A172 (cell line): ENCODE measurements around the gene DGKZ. TPM values are rescaled to one million over a fixed set of nuclear protein-coding genes. Genes with fewer than 3 reads are reported as not detected.

ENCODE experiments used
- DNase-seq: peaks from one replicate; pipeline ENCODE4 v3.0.0-alpha.2; 2015; ENCODE audit warnings: low spot score
- total RNA-seq: library from RNA; depleted of rRNA; stranded (reverse); fragments of >200 nt; shearing (Covaris generic); gene quantifications from 2 replicates; pipeline ENCODE4 v1.2.3, GENCODE V29; 2014

Gene DGKZ
- total RNA-seq, 1 experiment from 2014 or later = 89.0 TPM

DNA sequence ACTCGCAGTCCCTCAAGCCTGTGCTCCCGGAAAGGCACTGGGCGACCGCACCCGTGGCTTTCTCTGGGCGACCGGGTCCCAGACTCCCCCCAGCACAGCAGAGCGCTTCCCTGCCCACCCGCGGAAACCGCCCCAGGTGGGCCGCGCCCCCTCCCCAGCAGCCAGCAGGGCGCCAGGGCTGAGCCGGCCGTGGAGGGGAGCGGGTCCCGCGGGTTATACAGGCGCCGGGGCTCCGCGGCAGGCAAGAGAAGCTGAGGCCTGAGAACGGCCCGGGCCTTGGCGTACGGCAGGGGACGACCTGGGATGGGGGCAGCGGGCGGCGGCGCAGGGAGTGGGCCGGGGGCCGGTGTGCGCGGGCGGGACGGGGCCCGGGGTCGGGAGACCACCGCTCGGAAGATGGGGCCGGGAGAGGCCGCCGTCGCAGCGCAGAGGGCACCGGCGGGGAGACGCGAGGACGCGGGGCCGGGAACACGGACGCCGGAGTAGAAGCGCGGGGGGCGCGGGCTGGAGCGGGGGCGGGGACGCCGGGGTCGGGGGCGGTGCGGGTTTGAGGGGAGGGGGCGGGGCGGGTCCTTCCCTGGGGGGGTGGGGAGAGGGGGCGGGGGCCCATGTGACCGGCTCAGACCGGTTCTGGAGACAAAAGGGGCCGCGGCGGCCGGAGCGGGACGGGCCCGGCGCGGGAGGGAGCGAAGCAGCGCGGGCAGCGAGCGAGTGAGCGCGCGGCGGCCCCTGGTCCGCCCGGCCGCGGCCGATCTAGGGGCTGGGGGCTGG lies 34.0 kb downstream of the DGKZ start, which contains the start of gene MDK:
MDK (plus strand) TSS at position 622 of the 771 bp plus-strand sequence. CDS start 389 bp downstream, outside the sequence.
- DNase-seq = no peak

DNA sequence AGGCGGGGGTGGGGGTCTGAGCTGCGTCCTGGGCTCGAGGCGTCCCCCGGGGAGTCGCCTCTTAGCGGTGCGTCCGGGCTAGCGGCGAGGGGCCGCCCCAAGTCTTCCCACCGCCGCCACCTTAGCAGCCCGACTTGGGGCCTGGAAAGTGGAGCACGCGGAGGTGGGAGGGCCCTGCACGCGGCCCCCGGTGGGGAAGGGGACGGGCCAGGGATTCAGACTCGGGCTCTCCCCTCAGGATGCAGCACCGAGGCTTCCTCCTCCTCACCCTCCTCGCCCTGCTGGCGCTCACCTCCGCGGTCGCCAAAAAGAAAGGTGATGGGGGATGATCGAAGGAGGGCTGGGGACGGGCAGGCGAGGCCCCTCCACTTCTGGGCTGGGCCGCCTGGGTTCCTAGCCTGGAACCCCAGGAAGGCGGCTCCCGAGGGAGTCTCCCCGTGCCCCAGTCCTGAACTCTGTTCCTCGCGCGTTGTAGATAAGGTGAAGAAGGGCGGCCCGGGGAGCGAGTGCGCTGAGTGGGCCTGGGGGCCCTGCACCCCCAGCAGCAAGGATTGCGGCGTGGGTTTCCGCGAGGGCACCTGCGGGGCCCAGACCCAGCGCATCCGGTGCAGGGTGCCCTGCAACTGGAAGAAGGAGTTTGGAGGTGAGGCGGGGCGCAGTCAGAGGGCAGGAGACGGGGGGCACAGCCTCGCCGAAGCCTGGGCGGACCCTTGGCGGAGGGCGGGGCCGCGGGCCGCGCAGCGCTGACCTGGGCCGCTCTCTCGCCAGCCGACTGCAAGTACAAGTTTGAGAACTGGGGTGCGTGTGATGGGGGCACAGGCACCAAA lies 34.8 kb downstream of the DGKZ start:
- DNase-seq = no peak

DNA sequence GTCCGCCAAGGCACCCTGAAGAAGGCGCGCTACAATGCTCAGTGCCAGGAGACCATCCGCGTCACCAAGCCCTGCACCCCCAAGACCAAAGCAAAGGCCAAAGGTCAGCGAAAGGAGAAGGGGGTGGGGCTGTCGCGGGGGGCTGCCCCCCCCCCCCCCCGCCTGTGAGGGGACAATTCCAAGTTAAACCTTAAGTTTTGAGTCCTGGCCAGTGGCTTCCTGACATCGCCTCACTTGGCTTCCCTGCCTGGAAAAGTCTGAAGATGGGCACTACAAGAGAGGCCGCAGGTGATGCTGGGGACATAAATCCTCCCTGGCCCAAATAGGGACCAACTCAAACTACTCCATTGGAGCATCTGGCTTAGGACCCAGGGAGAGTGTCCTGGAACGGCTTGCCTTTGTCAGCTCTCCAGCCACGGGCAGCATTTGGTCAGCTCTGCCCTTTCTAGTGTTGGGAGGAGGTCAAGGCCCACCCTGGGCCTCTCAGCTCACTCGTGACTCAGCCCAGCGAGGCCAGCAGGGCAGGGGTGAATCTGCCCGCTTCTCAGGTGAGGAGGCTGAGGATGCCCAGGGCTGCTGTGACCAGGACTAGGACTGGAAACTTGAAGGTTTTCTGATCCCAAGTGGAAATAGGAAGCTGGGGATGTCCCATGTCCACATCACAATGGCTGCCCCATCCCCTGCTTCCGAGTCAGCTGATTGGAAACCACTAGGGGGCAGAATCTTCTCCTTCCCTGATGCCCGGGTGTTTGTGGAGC lies 35.6 kb downstream of the DGKZ start:
- peak; percentile 52 for DNase-seq

DNA sequence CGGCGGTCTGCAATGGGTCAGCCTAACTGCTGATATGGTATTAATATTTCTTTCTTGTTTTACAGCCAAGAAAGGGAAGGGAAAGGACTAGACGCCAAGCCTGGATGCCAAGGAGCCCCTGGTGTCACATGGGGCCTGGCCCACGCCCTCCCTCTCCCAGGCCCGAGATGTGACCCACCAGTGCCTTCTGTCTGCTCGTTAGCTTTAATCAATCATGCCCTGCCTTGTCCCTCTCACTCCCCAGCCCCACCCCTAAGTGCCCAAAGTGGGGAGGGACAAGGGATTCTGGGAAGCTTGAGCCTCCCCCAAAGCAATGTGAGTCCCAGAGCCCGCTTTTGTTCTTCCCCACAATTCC lies 36.1 kb downstream of the DGKZ start:
- no peak for DNase-seq

DNA sequence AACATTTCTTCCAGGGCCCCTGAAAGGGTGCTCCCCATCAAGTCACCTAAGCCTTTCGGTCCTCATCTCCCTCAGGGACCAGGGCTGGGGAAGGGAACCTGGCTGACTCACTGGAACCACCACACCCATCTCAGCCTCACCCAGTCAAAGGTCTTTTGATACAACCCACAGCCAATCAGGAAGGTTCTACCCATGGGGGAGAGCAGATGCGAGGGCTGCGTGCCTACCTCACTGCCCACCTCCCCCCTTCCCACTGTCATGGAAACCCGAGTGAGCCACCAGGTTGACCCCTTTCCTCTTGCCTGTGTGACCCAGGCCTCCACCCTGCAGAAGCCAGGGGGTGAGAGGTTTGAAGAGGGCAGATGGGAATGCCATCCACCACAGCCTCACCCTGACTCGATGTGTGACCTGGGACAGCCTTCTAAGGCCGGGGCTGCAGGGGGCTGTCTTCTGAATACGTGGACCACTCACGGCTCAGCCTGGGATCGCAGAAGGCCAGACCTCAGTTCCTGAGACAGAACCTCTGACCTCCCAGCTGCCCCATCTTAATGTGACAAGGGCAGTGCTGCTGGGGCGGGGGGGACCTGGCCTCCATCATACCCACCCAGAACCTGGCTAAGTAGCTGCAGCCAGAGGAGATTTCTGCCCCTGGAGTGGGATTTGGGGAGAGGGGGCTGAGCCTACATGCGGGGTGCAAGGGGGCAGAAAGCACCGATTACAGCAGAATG lies 36.9 kb downstream of the DGKZ start:
- DNase-seq = peak; percentile 55

DNA sequence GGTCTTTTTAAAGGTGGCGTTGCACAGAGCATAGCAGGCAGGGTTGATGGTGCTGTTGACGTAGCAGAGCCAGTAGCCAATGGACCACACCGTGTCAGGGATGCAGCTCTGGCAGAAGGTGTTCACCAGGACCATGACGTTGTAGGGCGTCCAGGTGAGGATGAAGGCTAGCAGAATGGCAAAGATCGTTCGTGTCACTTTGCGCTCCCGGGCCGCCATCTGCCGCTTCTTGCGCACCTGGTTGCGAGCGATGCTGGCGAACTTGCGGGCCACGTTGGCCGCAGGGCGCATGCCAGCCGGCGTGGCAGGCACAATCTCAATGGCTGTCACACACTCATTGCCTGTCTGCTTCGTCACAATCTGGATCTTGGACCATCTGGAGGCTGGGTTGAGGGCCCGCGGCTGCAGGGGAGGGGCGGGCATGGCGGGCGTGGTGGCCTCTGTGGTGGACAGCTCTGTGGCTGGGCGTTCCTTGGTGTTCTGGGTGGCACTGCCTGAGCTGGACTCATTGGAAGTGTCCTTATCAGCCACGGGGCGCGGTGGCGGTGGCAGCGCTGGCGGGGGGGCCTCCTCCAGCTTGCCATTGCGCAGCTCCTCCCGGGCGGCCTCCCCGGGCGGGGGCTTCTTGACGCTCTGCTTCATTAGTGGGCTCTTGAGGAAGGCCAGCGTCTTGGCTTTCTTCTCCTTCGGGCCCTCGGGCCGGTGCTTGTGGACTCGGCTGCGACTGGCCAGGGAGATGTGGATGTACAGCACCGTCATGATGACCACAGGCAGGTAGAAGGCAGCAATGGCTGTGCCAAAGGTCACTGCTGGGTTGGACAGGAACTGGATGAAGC lies 38.1 kb downstream of the DGKZ start:
- no peak for DNase-seq

DNA sequence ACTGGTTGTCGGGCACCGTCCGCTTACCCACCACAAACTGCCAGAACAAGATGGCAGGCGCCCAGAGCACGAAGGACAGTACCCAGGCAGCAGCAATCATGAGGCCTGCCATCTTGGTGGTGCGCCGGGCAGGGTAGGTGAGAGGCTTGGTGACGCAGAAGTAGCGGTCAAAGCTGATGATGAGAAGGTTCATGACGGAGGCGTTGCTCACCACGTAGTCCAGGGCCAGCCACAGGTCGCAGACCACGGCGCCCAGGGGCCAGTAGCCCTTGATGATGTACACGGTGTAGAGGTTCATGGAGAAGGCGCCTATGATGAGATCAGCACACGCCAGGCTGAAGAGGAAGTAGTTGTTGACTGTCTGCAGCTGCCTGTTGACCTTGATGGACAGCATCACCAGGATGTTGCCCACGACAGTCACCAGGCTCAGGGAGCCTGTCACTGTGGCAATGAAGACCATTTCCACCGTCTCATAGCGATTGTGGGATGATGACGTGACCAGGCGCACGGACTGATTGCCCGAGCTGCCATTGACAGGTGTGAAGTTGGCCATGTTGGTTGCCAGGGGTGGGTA lies 38.8 kb downstream of the DGKZ start:
- no peak for DNase-seq

DNA sequence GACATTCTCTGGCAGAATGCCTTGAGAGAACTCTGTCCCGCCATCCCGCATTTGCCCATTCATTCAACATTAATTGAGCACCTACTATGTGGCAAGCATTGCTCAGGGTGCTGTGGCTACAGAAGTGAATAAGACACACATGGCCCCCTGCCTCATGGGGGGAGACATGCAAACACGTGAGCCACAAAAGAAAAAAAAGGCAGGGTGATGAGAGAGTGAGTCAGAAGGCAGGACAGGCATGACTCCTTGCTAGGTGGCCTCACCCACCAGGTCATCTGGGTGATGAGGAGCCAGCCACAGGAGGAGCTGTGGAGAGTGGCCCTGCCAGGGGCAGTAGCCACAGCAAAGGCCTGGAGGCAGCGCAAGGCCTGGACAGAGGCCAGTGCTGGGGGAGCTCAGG lies 39.4 kb downstream of the DGKZ start:
- peak; percentile 79 for DNase-seq

DNA sequence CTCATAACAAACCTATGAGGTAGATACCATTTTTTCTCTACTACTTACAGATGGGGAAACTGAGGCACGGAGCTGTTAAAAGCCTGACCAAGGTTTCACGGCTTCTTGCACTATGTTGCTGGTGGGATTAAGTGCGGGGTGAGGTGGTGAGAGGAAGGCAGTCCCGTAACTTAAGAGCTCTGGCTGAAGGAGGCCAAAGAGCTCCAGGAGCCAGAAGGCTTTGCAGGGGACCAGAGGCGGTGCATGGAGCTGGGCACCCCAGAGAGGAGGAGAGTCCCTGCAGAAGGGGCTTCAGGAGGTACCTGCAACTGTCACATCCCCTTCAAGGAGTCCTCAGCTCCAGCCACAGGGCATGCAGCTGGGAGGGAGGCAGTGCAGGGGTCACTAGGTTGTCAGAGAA lies 40.2 kb downstream of the DGKZ start:
- DNase-seq = no peak

DNA sequence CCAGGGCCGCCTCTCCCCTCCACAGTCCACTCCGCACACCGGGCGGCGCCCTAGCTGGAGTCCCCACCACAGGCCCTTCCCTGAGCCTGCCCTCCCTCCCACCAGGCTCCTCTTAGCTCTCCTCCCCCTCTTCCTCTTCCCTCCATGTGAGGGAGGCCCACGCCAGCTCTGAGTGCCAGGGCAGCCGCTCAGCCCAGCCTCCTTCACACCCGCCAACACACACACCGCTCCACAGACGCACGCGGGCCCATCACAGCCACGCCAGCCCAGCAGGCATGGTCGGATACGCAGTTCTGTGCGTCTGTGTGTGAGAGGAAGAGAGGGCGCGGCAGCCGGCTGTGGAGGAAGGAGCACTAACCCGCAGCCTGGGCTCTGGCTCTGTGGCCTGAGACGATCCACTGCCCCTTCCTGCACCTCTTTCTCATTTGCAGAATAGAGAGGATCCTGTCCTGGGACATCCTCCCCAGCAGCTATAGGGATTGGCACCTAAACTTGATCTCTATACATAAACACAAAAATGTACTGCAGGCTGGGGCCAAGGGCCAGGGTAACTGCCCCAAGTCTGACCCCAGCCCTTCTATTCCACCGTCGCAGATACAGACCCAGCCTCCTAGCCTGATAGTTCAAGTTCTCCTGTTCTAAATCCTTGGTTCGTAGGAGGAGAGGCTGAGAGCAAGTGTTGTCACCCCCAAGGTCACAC lies 40.8 kb downstream of the DGKZ start:
- DNase-seq = no peak

DNA sequence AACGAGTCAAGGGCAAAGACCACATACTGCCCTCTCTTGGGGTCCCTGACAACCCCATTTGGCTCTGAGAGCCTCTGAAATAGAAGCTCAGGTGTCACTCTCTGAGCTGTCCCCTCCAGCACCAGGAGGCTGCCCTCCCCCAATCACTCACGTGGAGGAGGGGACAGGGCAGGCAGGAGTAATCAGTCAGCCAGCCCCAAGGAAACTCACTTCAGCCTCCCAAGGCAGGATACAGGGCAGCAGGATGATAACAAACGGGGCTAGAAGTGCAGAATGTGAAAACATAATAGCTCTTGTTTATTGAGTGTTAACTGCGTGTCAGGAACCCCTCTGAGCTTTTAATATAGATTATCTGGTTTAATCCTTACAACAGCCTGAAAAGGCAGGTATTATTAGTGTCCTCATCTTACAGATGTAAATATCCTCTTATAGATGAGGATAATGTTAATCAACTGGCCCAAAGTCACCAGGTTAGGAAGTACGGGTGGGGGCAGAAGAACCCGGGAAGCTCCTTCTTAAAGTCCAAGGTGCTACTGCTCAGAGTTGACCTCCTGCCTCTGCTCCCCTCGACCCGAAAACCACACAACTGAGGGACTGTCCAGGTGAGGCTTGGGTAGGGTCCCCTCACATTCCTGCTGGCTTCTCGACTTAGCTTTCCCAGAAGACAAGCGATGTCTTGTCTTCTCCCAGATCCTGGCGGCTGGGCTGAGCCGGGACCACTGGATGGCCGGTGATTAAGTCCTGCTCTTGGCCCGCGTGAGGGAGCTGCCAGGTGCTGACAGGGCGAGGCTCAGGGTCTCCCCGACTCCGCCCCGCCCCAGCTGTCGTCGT lies 41.6 kb downstream of the DGKZ start:
- DNase-seq = no peak

DNA sequence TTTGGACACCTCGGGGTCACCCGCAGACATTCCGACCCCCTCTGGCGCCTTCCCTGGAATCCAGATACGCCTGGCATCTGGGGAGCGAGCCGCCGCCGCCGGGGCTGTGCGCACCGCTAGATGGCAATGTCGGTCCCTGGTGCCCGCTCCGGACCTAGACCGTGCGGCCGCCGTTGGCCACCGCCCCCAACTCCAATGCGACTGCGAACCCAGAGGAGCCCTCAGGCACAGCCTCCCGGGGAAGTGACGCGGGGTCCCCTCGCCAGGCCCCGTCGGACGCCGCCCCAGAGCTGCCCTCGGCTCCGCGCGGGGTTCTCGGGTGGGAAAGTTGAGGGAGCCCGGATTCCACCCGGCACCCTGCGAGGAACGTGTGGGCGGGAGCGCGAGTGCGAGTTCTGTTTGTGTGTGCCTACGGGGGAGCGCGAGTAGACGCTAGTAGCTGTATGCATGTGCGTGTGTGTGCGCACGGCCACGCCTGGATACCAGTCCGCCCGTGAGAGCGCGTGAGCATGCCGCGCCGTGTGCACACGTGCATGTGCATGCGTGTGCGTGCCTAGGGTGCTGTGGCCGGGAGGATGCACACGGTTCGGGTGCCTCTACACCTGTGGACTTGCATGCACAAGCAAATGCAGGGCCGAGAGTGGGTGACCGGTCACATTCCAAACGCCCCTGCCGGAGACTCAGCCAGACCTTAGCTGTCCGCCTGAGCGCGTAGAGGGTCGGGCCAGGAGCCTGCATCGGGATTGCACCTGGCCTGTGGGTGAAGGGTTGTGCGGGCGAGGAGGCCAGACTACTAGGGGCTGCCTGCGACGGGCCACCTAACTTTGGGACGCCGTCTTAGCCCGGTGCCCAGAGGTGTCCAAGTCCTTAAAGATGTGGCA lies 42.4 kb downstream of the DGKZ start:
- DNase-seq = no peak

DNA sequence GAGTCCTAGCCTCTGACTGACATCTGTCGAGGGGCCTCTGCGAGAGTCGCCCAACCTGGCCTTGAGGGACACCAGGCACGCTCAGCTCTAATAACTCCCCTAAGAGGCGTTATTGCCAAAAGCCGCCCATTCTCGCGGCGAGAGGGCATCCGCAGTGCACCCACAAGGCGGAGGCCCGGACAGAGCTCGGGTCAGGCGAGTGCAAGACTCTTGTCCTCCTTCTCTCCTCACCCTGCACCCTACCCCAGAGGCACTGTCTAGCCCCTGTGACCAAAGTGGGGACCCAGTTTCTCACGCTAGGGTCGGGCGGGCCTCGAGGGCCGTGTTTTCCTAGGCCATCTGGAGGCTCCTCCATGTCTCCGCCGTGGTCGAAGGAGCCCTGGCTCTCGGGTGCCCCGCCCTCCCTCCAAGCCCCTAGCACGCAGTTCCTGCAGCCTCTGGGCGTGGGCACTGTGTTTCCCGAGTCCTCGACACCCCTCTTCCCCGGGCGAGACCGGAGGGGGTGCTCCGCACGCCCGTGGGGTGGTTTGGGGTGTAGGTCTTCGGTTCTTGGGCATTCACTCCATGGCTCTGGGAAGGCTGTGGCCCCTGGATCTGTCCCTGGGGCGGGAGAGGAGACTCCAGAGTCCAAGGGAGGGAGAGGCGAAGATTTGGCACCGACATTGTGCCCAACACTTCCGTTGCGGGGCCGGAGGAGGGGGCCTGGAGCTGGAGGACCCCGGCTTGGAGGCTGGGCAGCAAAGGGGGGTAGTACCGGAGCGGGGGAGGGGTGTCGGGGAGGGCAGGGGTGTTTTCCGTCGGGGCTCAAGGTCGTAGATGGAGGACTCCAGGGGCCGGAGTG lies 43.3 kb downstream of the DGKZ start:
- DNase-seq = no peak

DNA sequence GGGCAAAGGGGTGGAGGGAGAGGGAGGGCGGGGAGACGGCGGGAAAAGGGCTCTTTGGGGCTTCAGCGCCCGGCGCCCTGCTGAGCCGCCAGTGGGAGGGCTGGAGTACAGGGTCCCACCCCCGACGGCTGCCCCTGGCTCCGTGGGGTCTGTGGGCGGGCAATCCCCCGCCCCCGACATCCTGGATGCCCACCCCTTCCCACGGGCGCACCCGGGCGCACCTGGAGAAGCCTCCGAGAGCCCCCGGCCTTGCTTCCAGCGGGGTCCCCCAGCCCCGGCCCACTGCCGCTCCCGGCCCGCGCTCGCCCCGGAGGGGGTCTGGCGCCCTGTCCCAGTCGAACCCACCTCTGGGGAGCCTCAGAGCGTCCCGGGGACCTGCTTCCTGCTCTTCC lies 43.9 kb downstream of the DGKZ start:
- DNase-seq = no peak

DNA sequence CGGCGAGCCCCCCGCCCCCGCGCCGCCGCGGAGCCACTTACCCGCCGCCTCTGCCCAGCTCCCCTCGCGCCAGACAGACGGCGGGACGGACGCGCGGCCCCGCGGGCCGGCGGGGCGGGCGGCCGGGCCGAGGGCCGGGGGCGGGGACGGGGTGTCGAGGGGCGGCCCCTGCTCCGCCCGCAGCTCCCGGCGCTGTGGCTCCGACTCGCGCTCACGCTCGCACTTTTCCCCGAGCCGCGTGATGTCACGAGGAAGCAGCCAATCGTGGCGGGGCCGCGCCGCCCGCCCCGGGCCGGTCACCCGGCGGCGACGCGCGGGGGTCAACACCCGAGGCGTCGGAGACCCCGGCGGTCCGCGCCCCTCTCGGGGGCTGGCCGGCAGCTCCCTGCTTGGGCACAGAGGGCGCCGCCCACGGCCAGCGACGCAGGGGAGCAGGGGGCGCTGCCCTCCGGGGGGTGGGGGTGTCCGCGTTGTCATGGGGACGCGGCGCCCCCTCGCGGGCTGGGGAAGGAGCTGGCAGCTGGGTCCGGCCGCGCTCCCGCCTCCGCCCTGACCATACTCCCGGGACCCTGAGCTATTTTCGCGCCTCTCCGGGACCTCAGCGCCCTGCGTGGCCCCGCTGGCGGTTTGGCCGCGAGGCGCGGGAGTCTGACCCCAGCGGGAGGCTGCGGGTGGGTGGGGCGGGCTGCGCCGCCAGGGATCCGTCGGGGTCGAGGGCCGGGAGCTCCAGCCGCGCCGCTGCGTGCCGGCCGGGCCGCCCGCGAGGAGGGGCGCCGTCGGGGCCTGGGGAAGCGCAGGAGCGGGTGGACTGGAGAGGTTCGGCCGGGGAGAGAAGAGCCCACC lies 44.5 kb downstream of the DGKZ start, which contains the start of gene CHRM4:
CHRM4 (minus strand) TSS at position 199 of the 843 bp plus-strand sequence. CDS start 5,219 bp downstream, outside the sequence.
- DNase-seq = no peak
